GM19351 (cell line): Measurements from ENCODE around the gene VSTM2L.

ENCODE experiments used
- ATAC-seq: cut with Tn5 transposase; IDR thresholded peaks from one replicate; pipeline ENCODE4 v1.9.1; 2021; ENCODE audit warnings: mild to moderate bottlenecking, moderate library complexity; ENCODE audit not compliant: unreplicated experiment

VSTM2L gene

DNA sequence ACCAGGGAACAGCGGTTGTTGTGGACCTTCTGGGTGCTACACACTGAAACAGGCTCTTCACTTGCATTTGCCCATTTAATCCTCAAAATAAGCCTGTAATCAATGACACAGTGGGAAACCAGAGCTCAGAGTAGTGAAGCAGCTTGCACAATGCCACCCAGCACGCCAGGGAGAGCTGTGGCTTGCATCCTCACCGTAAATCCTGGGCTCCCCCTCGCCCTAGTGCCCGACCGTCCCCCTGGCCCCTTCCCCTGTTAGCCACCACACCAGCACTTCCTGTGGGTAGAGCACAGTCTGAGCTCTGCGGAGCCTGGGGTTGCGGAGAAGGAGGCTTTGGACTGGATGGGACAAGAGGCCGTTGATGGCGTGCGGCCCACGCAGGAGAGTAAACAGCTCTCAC is 14.5 kb downstream of the VSTM2L start:
- ATAC-seq, result no peak

DNA sequence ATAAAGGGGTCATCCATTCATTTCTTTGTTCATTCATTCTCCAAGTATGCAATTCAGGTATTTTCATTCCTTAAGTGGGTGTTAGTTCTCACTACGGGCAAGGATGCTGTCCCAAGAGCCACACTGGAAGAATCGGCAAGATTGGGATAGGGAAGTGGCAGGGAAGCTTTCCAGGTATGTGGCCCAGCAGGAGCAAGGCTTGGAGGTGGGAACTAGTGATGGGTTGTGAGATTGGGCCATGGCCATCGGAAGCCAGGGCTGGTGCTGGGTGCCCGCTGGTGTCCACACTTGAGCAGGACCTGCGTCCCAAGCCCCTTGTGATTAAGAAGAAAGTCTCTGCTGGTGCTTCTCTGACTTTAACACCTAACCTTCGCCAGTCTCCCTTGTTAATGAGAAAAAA is 15.1 kb downstream of the VSTM2L start:
- ATAC-seq, result no peak

DNA sequence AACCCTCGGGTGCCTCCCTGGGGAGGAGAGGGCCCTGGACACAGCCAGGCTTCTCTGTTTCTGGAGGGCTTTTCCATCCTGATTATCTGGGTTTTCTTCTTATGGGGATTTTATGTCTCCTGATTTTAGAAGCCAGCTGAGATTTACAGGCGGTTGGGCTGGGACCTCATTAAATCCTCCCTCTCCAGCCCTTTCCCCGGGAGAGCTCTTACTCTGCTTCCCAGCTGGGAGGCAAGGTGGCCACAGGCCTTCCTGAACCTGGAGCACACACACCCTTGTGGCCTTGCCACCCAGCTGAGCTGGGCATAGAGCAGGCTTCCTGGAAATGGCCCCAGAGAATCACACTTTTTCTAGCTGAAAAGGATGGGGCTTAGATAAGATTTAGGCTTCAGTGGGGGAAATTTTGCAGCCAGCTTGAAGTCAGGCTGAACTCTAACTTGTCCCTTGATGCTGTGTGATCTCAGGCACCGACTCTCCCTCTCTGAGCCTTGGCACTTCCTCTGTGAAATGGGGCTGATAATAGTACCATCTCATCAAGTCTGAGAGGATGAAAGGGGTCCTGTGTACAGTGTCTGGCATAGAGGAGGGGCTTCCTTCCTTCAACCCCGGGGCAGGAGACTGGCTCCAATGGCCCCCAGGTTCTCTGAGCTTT is 16.6 kb downstream of the VSTM2L start:
- no peak for ATAC-seq

GRCh38 chr20:37920270-37920669 is 17.3 kb downstream of the VSTM2L start:
- no peak for ATAC-seq

- no peak for ATAC-seq
Measured at GRCh38 chr20:37920679-37921322, 17.9 kb downstream of the VSTM2L start.

DNA sequence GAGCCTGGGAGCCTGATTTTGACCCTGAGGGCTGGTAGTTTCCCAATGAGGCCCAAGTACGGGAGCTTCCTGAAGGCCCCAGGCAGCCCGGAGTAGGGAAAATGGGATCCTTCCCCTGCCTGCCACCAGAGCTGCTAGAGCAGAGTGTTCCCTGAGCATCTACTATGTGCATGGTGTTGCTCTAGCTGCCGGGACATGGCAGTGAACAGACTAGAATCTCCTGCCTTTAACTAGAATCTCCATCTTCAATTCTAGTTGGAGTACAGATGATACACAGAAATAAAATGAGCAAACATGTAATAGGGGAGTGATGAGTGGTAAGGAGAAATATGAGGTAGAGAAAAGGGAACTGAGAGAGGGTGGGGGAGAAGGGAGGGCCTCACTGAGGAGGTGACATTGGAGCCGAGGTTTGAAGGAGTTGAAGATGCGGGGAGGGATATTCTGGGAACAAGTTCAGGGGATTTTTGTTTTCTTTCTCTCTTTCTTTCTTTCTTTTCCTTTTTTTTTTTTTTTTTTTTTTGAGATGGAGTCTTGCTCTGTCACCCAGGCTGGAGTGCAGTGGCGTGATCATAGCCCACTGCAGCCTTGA is 18.5 kb downstream of the VSTM2L start:
- peak; percentile 77 for ATAC-seq

DNA sequence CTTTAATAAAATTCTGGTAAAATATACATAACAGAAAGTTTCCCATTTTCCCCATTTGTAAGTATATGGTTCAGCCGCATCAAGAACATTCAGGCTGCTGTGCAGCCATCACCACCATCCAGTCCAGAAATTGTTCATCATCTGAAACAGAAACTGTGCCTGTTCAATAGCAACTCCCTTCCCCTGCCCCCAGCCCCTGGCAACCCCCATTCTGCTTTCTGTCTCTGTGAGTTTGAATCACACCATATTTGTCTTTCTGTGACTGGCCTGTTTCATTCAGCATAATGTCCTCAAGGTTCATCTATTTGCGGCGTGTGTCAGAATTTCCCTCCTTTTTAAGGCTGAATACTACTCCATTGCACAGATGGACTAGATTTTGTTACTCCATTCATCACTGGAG is 19.1 kb downstream of the VSTM2L start:
- ATAC-seq, result peak; percentile 71

GRCh38 chr20:37925265-37926165 is 22.6 kb downstream of the VSTM2L start:
- no peak for ATAC-seq

DNA sequence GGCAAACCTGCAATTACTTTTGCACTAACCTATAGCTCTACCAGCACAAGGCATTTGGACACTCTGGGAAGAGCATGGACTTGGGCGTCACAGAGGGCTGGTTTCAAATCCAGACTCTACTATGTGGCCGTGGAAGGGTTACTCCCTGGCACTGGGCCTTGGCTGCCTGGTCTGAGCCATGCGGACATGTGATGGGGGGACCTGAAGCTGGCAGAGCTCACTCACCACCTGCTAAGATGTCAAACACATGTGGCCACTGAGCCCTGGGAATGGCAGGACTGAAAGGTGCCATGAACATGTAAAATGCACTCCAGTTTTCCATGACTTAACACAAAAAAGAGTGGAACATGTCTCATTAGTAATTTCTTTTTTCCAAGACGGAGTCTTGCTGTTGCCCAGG is 23.7 kb downstream of the VSTM2L start:
- no peak for ATAC-seq

DNA sequence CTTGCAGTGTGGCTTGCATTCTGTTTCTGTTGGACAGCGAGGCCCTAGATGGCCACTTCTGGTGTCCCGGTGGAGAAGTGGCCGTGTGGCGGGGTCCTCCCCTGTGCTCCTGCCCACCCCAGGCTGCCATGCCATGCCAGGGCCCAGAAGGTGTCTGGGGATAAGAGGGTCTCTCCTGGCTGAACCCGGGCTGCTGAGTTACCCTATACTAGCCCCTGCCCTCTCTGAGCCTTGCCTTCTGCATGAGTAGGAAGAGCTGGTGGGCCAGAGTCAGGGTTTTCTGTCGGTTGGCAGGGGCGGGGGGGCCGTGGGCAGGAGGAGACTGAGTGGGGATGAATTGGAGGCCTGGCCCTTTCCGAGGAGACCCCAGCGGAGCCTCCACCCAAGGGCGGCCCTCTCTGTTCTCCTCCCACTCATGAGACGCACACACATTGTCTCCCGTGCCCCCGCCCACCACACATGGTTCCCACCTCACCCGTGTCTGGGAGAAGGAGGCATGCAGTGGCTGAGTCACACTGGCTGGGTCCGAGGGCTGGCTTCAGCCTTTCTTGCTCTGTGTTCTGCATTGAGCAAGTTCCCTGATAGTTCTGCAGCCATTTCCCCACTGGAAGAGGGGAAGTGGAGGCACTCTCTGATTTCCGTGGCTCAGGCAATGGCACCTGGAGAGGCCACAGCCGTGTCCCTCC is 24.6 kb downstream of the VSTM2L start:
- no peak for ATAC-seq

GRCh38 chr20:37928996-37929682 is 26.2 kb downstream of the VSTM2L start:
- no peak for ATAC-seq

DNA sequence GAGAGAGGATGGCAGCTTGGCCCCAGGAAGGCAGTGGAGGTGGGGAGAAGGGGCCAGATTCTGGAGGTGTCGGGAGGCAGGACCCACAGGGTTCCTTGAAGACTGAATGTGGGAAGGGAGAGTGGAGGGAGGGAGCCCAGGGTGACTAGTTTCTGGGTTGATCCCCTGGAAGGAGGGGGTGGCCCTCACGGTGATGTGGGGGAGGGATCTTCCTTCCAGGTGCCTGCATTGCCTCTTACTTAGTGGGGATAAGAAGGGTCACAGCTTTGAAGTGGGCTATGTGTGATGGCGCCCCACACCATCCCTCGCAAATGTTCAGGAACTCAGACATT is 26.7 kb downstream of the VSTM2L start:
- no peak for ATAC-seq

DNA sequence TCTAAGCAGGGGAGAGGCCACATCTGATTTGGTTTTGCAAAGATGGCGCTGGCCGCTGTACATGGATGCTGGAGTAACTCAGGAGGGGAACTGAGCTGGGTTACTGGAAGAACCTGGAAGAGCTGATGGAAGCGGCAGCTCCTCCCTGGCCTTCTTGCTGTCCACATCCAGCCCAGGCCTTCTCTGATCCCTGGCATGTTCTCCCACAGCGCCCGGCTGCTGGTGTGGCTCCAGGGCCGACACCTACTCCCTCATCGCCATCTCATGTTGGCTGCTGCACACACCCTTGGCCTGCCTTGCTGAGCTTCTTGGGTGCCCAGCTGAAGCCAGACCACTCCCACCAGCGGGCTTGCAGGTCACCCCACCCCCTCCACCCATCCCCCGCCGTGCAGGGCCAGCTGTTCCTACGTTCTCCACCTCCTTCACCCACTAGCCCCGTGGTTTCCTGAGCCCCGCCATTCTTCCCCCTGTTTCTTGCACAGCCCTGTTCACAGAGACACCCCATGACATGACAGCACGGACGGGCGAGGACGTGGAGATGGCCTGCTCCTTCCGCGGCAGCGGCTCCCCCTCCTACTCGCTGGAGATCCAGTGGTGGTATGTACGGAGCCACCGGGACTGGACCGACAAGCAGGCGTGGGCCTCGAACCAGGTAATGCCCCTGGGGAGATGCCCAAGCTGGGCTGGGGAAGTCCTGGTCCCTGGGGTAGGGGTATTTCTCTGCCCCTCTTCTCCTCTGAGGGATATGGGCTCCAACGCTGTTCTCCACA is 28.4 kb downstream of the VSTM2L start:
- ATAC-seq, result no peak

DNA sequence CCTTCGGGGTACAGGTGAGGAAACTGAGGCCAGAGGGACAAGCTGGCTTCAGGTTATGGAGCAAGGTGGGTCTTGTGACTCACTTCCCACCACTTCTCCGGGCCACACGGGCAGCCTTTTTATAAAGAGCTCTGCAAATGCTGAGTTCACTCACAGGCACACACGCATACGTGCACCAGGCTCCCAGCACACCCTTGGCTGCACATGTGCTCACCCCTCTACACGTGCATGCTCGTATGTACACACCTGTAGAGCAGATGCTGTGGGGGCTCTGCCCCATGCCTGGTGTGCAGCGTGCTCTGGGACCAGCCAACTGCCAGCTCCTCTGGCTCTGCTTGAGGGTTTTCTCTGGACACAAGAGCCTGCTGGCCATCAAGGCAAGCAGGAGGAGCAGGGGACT is 29.1 kb downstream of the VSTM2L start:
- no peak for ATAC-seq

DNA sequence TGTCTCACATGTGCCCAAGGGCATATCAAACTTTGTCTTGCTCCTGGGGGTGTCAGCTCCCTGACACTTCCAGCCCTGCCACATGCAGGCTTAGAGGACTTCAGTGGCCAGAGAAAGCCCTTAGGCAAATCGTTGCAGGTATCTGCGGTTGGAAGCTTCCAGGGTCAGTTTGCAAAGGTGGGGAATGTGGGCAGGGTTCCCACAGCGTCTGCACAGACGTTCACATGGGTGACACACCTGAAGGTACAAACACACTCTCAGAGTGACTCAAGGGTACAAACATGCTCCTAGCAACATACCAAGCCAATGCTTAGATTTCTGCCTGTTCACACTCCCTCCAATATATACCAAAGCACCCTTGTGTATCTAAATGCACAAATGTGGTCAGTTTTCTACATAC is 30.0 kb downstream of the VSTM2L start:
- ATAC-seq, result no peak

DNA sequence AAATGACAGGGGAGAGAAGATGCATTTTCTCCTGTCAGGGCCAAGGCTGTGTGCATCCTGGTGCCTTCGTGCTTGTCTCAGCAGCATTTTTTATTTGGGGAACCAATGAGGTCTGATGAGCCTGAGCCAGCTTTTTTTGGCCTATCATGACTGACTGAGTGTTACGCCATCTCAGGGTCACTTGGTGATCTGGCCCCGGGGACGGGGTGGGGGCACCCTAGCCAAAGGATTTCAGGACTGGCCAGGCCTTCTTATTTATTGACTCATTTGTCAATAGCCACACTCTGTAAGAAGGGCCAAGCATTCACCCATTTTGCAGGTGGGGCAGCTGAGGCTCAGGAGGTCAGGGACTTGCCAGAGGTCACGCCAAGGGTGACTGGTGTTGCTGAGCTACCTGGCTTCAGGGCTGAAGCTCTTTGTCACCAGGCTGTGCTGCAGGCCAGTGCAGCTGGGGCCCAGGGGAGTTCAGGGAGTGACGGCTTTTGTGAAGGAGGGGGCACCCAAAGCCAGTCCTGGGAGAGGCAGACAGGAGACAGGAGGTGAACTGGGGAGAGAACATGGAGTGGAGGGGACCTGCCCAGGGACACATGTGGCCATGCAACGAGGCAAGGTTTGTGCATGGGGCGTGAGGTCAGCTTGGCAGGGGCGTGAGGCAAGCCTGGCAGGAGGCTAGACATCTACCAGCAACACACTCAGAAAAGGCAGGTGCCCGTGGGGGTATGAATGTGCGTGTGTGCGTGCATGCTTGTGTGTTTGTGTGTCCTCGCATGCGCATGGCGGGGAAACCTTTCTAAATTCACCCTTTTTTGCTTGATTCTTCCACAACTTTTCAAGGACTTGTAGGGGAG is 31.1 kb downstream of the VSTM2L start:
- no peak for ATAC-seq

- no peak for ATAC-seq
Measured at GRCh38 chr20:37934634-37935375, 31.9 kb downstream of the VSTM2L start.

- no peak for ATAC-seq
Measured at GRCh38 chr20:37935435-37935834, 32.5 kb downstream of the VSTM2L start.
